Right atrium auricular region (tissue), 2 donors: ENCODE results near the gene FRAS1. TPM values are rescaled to one million over a fixed set of nuclear protein-coding genes. Genes with fewer than 3 reads are reported as not detected.
"Not testable (repeated sequence)": the region's sequence is repeated elsewhere in the genome, so short reads cannot be mapped to it uniquely, and the experiment has no call there.

Experiments
- DNase-seq: peaks from one replicate; pipeline ENCODE4 v3.0.0-alpha.2; 2019; ENCODE audit warnings: low spot score
- H3K27ac ChIP-seq, 2 donors: fragments of 200-600 bp; sonication (generic); 1 replicate in 1 of 2; 2 replicates in 1 of 2; pipeline ENCODE4 v1.5.1; 2016 to 2019
- H3K27me3 ChIP-seq, 2 donors: fragments of 200-600 bp; sonication (generic); one replicate each; pipeline versions ENCODE4 v1.5.1 to v1.6.0; 2017 to 2019
- H3K36me3 ChIP-seq: fragments of 200-600 bp; sonication (generic); one replicate; pipeline ENCODE4 v1.5.1; 2016
- H3K4me1 ChIP-seq, 2 donors: fragments of 200-600 bp; sonication (generic); one replicate each; pipeline versions ENCODE4 v1.5.1 to v1.6.0; 2017 to 2019
- H3K4me3 ChIP-seq, 2 donors: fragments of 200-600 bp; sonication (generic); 1 replicate in 1 of 2; 2 replicates in 1 of 2; pipeline ENCODE4 v1.5.1; 2017 to 2019; ENCODE audit warnings: mild to moderate bottlenecking in 1 of 2, moderate library complexity in 1 of 2
- H3K9me3 ChIP-seq, 2 donors: fragments of 200-600 bp; sonication (generic); one replicate each; pipeline ENCODE4 v1.5.1; 2019
- total RNA-seq, 2 donors: library from RNA; depleted of rRNA; stranded (reverse); fragments of >200 nt; gene quantifications; one replicate each; pipeline ENCODE4 v1.1.0, GENCODE V29; 2016
- TF ChIP-seq, protein P1 (sequence below), 2 donors: fragments of 200-600 bp; sonication (generic); IDR thresholded peaks; one replicate each; pipeline ENCODE4 v1.5.1; 2019; ENCODE audit warnings: antibody characterized with exemption in 2 of 2

The FRAS1 gene
- total RNA-seq, 2 donors from 2014 or later = 5.8 to 12.9 TPM

DNA sequence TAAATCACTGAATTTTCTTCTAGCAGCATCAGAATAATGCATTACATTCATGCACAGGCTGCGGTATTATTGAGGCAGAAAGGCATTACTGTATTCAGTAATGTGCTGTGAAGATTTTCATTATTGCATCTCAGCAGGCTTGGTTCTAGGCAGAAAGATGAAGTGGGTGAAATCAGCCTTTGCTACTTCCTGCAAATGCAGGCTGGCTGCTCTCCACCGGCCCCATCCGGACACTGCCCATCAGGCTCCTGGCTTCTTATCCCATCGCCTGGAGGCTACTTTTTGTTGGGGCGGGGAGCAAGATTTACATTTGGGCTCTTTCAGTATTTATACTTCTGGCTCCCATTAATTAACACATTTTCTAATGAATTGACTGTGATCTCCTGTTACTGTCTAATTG is 117.8 kb downstream of the FRAS1 start:
- Histone ChIP-seq H3K4me3 (no peak overlapping the region), H3K36me3 (no peaks in the 10 kb centered on the region), H3K9me3 (no peaks in the 10 kb centered on the region), H3K27ac (no peak overlapping the region), H3K4me1 (no peaks in the 10 kb centered on the region), H3K27me3 (no peaks in the 10 kb centered on the region)
- no peak for DNase-seq
- TF ChIP-seq, protein P1, sequence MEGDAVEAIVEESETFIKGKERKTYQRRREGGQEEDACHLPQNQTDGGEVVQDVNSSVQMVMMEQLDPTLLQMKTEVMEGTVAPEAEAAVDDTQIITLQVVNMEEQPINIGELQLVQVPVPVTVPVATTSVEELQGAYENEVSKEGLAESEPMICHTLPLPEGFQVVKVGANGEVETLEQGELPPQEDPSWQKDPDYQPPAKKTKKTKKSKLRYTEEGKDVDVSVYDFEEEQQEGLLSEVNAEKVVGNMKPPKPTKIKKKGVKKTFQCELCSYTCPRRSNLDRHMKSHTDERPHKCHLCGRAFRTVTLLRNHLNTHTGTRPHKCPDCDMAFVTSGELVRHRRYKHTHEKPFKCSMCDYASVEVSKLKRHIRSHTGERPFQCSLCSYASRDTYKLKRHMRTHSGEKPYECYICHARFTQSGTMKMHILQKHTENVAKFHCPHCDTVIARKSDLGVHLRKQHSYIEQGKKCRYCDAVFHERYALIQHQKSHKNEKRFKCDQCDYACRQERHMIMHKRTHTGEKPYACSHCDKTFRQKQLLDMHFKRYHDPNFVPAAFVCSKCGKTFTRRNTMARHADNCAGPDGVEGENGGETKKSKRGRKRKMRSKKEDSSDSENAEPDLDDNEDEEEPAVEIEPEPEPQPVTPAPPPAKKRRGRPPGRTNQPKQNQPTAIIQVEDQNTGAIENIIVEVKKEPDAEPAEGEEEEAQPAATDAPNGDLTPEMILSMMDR (IDR thresholded peaks at IDR 0.05) = no peak

DNA sequence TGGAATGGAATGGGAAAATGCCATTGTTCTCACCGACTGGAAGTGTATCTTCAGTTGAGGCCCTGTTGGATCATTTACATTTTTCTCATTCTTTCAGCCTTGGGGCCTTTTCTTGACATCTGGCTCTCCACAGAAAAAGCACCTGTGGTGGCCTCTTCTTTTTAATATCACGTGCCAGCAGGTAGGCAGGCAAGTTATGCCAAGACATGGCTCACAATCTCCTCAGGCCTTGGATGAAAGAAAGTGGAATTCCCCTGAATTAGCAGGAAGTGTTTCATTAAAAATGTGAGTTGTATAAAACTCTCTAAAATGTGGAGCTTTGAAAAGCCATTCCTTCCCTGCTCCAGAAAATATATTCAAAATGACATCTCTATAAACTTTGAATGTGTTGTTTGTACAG is 122.1 kb downstream of the FRAS1 start:
- Histone ChIP-seq H3K4me3 (no peak overlapping the region), H3K36me3 (no peaks in the 10 kb centered on the region), H3K27ac (no peak overlapping the region), H3K9me3 (no peaks in the 10 kb centered on the region), H3K27me3 (no peaks in the 10 kb centered on the region), H3K4me1 (no peaks in the 10 kb centered on the region)
- TF ChIP-seq, protein P1 (IDR thresholded peaks at IDR 0.05) = no peak
- no peak for DNase-seq

DNA sequence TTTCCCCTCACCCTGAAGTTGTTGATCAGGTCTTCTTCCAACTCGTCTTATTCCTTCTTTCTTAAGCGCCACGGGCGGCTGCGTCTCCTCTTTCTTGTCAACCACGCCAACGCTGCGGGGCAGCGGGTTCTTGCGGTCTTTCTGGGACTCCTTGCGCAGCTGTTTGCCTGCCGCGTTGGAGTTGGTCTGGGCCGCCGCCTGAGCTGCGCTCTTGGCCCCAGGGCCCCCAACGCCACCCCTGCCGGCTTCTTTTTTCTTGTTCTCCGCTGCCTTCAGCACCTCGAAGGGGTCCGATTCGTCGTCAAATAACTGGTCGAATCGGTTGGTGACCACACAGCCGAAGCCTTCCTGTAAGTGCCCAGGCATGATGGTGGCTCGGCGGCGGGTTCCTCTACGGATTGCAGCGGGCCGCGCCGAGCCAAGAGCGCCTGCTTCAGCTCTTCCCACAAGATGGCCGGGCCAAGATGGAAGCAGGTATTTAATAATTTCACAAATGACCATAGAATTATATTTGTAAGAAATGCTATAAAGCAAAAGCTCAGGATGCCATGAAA is 124.6 kb downstream of the FRAS1 start:
- not testable (repeated sequence) for H3K4me3 ChIP-seq, H3K36me3 ChIP-seq, H3K4me1 ChIP-seq, H3K27me3 ChIP-seq, H3K27ac ChIP-seq, H3K9me3 ChIP-seq, DNase-seq

DNA sequence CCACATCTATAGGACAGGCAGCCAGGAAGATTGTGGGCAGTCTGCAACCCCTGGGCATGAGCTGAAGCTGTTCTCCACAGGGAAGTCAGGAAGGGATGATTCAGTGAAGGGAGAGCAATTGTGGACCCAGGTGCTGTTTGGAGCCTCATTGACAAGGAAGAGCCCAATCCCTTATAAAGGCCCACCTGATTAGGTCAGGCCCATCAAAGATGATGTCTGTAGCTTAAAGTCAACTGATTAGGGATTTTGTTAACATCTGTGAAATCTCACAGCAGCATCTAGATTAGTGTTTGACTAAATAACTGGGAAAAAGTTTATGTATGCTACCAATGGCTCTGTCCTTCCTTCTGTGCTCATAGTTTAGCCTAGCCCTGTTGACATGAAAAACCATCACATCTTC is 127.5 kb downstream of the FRAS1 start:
- DNase-seq = no peak
- H3K4me1 ChIP-seq = no peaks in the 10 kb centered on the region
- H3K9me3 ChIP-seq = no peaks in the 10 kb centered on the region
- H3K36me3 ChIP-seq = no peaks in the 10 kb centered on the region
- H3K27ac ChIP-seq = no peak overlapping the region
- H3K4me3 ChIP-seq = no peak overlapping the region
- no peaks in the 10 kb centered on the region for H3K27me3 ChIP-seq
- TF ChIP-seq, protein P1 (IDR thresholded peaks at IDR 0.05) = no peak

DNA sequence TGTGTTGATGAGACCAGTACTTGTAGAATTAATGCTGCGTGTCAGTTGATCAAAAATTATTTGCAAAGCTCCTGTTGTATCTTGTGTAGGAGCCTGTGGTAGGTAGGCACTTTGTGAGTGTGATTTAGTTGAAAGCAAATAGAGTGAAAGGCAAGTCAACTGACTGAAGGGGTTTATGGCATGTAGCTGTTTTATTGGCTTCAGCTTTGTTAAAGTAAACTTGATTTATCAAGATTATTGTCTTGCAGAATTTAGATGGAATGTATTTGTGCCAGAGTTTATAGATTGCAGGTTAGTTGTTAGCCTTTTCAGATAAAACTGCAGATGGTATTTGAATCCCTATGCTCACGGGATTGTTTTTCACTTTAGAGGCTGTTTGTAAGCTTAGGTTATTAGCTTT is 128.0 kb downstream of the FRAS1 start:
- H3K4me3 ChIP-seq = no peak overlapping the region
- H3K36me3 ChIP-seq = no peaks in the 10 kb centered on the region
- H3K27ac ChIP-seq = no peak overlapping the region
- no peaks in the 10 kb centered on the region for H3K27me3 ChIP-seq
- TF ChIP-seq, protein P1 (IDR thresholded peaks at IDR 0.05) = no peak
- H3K4me1 ChIP-seq = no peaks in the 10 kb centered on the region
- no peak for DNase-seq
- H3K9me3 ChIP-seq = no peaks in the 10 kb centered on the region

DNA sequence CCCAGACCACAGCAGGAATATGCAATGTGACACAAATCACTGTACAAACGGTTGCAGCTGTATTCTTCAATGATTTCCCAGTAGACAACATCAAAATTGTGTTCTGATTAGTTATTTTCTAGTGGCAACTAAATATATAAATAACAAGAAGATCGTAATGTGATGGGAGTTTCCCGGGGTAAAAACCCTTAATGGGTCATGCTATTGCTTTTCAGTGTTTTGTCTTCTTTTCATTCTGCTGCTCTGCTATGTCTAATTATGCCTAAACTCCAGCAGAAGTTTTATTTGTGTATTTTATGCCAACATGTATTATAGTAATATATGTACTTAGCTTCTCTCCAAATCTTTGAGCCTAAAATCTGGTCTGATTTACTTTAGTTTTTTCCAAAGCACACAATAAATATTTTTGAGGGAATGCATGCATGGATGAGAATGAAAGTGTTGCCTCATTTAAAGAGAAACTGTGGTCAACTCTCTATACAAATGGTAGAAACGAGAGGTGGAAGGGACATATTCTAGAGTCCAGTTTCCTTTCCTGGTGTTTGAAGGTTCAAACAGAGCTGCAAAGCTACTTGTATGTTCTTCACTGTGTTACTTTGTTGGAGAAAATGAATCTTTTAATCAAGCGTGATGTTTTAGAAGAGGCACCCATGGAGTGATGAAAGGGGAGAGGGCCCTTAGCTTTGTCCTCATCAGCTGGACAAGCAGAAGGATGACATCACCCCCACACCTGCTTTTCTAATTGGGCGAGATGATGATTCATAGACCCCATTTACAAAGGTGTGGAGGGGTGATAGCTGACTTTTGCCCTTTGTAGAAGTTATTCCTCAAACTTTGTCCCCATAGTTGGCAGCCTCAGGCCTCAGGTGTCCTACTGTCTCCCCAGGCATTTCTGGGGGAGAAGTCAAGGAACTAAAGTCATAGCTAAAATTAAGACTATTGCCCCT is 129.7 kb downstream of the FRAS1 start:
- TF ChIP-seq, protein P1 (IDR thresholded peaks at IDR 0.05) = no peak
- Histone ChIP-seq H3K27me3 (no peaks in the 10 kb centered on the region), H3K36me3 (no peaks in the 10 kb centered on the region), H3K4me3 (no peak overlapping the region), H3K4me1 (no peaks in the 10 kb centered on the region), H3K9me3 (no peaks in the 10 kb centered on the region), H3K27ac (no peak overlapping the region)
- no peak for DNase-seq
